ENCODE data around the gene RBM20. TPM values are rescaled to one million over a fixed set of nuclear protein-coding genes. Genes with fewer than 3 reads are reported as not detected.

Gene RBM20
- total and polyA plus RNA-seq, 2 experiments from 2014 or later: 0.05 to 0.17 TPM

- no peak for TF ChIP-seq ZNF331 (CRISPR knock-in tag; IDR thresholded peaks at IDR 0.05; ENCODE audit: low read depth)
Measured at GRCh38 chr10:110798340-110798739, 154.2 kb downstream of the RBM20 start (continued).

GRCh38 chr10:110802090-110802489 is 158.0 kb downstream of the RBM20 start:
- Mint-ChIP-seq H3K4me3 (no peak overlapping the region), H3K9me3 (no peaks in the 10 kb centered on the region), H3K36me3 (ENCODE audit: low read depth) (no peaks in the 10 kb centered on the region), H3K4me1 (peaks cover 6% of the 10 kb centered on the region), H3K27me3 (ENCODE audit: insufficient read depth, low read depth, poor library complexity) (no peaks in the 10 kb centered on the region), H3K27ac (no peak overlapping the region)
- no peaks in the 10 kb centered on the region for H3K4me1 ChIP-seq (ENCODE audit: insufficient read depth)
- ATAC-seq (no peak), DNase-seq (ENCODE audit: low spot score) (no peak)
- H3K27ac ChIP-seq (ENCODE audit: low read depth): no peak overlapping the region
- no peak overlapping the region for H3K4me2 ChIP-seq
- no peaks in the 10 kb centered on the region for H3K36me3 ChIP-seq (ENCODE audit: insufficient read depth)
- no peak overlapping the region for H3K4me3 ChIP-seq
- H3K9me2 ChIP-seq (ENCODE audit: insufficient read depth): no peaks in the 10 kb centered on the region
- H3F3A ChIP-seq (replicated peaks; ENCODE audit: low read depth): no peaks in the 10 kb centered on the region
- H2AFZ ChIP-seq: no peak overlapping the region; the same call in 1 of the 2 replicates
- H3K27me3 ChIP-seq (ENCODE audit: insufficient read depth): no peaks in the 10 kb centered on the region
- H3K79me2 ChIP-seq (replicated peaks; ENCODE audit: insufficient read depth): no peaks in the 10 kb centered on the region
- TF ChIP-seq NANOG (IDR thresholded peaks at IDR 0.05; ENCODE audit: borderline replicate concordance) (no peak), JUNB (IDR thresholded peaks at IDR 0.05; ENCODE audit: unreplicated experiment) (no peak), CTCF (conservative IDR thresholded peaks at IDR 0.05; ENCODE audit: low read depth in 2 of 2) (no peak), ZNF114 (CRISPR knock-in tag; IDR thresholded peaks at IDR 0.05) (no peak), STAT1 (IDR thresholded peaks at IDR 0.05; ENCODE audit: unreplicated experiment) (no peak), POLR2AphosphoS5 (IDR thresholded peaks at IDR 0.05; ENCODE audit: low read depth) (no peak), ZNF462 (CRISPR knock-in tag; IDR thresholded peaks at IDR 0.05) (no peak), ETS1 (IDR thresholded peaks at IDR 0.05) (no peak)
- H4K20me1 ChIP-seq (replicated peaks; ENCODE audit: insufficient read depth): no peaks in the 10 kb centered on the region

Measured in GM23338 (cell line).